Measurements from ENCODE around the gene PPFIBP2.

Gene PPFIBP2

DNA sequence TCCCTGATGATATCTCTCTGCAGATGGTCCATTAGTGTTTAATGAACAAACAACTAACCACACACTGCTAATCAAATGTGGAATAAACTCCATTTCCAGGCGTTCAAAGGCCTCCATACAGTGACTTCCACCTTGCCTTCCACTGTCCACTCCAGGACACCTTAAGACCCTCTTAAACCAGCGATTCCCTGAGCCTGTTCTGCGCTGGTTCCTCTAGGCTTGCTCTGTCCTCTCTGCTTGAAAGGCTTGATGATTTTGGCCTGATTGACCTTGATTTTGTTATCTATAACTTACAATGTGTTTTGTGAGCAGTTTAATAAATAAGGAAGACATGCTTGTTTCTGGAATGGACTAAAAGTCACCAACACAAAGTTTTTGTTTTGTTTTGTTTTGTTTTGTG, 180.4 kb downstream of the PPFIBP2 start:
- DNase-seq (ENCODE audit: low read depth) = no peak
- no peak overlapping the region for H3K4me3 ChIP-seq (ENCODE audit: low read length)
- no peak for TF ChIP-seq CTCF (conservative IDR thresholded peaks at IDR 0.05; ENCODE audit: low read depth, low read length)

- no peak for DNase-seq (ENCODE audit: low read depth)
- TF ChIP-seq CTCF (conservative IDR thresholded peaks at IDR 0.05; ENCODE audit: low read depth, low read length) = no peak
Observed at GRCh38 chr11:7696424-7696823, 182.6 kb downstream of the PPFIBP2 start.

More at GRCh38 chr11:7696424-7696823, 182.6 kb downstream of the PPFIBP2 start:
- H3K4me3 ChIP-seq (ENCODE audit: low read length) = no peak overlapping the region
